Left lung (tissue), 10 donors: ENCODE results near the gene PCDHB15. TPM values are rescaled to one million over a fixed set of nuclear protein-coding genes. Genes with fewer than 3 reads are reported as not detected.
"Not testable (repeated sequence)": the region's sequence is repeated elsewhere in the genome, so short reads cannot be mapped to it uniquely, and the experiment has no call there.

Source experiments
- ATAC-seq: fragments of 200-7000 bp; cut with Tn5 transposase; one replicate; pipeline ENCODE4 v1.9.1; 2020; ENCODE audit warnings: moderate library complexity
- DNase-seq, 4 donors: peaks; one replicate each; pipeline ENCODE4 v3.0.0-alpha.2; 2013 to 2020
- H3K27ac ChIP-seq, 2 donors: fragments of 200-600 bp; sonication (generic) in 1 of 2; one replicate each; pipeline versions ENCODE4 v1.5.0 to v1.8.0; 2020 to 2021
- H3K27me3 ChIP-seq, 2 donors: fragments of 200-600 bp; sonication (generic) in 1 of 2; one replicate each; pipeline versions ENCODE4 v1.5.0 to v1.8.0; 2020 to 2021
- H3K36me3 ChIP-seq, 2 donors: fragments of 200-600 bp; sonication (generic) in 1 of 2; one replicate each; pipeline versions ENCODE4 v1.5.0 to v1.8.0; 2020 to 2021
- H3K4me1 ChIP-seq, 2 donors: fragments of 200-600 bp; one replicate each; pipeline ENCODE4 v1.8.0; 2021
- H3K4me3 ChIP-seq, 2 donors: fragments of 200-600 bp; sonication (generic) in 1 of 2; one replicate each; pipeline versions ENCODE4 v1.5.0 to v1.8.0; 2020 to 2021; ENCODE audit warnings: mild to moderate bottlenecking in 1 of 2
- H3K9me3 ChIP-seq, 2 donors: fragments of 200-600 bp; sonication (generic) in 1 of 2; one replicate each; pipeline versions ENCODE4 v1.5.0 to v1.8.0; 2020 to 2021
- intact Hi-C, 2 donors: fragments of 100-400 bp; cut with DNase I; formaldehyde crosslinking; loops; one replicate each; pipeline versions ENCODE4 v1.11.2 to v1.14.2; 2022
- polyA plus RNA-seq, 6 donors: library from polyadenylated mRNA; unstranded; fragments of 120-200 nt; gene quantifications; one replicate each; pipeline ENCODE4 v1.2.1, GENCODE V29; 2013; ENCODE audit not compliant: insufficient read length in 6 of 6
- total RNA-seq, 2 donors: library from RNA; stranded (reverse); fragmentation: NEBNext Ultra II Directional; extraction: Animal tissue kit (Norgen Biotek cat#: 25700); gene quantifications; one replicate each; pipeline ENCODE4 v1.2.1, GENCODE V29; 2021
- TF ChIP-seq, protein P1 (sequence below), 2 donors: fragments of 200-600 bp; sonication (generic) in 1 of 2; IDR thresholded peaks; one replicate each; pipeline versions ENCODE4 v1.5.0 to v1.8.0; 2021; ENCODE audit warnings: antibody characterized with exemption in 2 of 2
- donor health status: DM: no; HTN: yes; CAD: no.
- donor health status: DM: no; HTN: no; CAD: no.

The PCDHB15 gene
- total and polyA plus RNA-seq, 8 donors = 2.8 to 14.4 (median 9.7) TPM

- Histone ChIP-seq H3K4me3 (no peak overlapping the region), H3K27ac (no peak overlapping the region), H3K27me3 (peaks cover 0 to 30% of the 10 kb centered on the region in 2 donors), H3K36me3 (no peaks in the 10 kb centered on the region), H3K9me3 (peaks cover 4 to 92% of the 10 kb centered on the region in 2 donors), H3K4me1 (no peaks in the 10 kb centered on the region)
- TF ChIP-seq, protein P1, sequence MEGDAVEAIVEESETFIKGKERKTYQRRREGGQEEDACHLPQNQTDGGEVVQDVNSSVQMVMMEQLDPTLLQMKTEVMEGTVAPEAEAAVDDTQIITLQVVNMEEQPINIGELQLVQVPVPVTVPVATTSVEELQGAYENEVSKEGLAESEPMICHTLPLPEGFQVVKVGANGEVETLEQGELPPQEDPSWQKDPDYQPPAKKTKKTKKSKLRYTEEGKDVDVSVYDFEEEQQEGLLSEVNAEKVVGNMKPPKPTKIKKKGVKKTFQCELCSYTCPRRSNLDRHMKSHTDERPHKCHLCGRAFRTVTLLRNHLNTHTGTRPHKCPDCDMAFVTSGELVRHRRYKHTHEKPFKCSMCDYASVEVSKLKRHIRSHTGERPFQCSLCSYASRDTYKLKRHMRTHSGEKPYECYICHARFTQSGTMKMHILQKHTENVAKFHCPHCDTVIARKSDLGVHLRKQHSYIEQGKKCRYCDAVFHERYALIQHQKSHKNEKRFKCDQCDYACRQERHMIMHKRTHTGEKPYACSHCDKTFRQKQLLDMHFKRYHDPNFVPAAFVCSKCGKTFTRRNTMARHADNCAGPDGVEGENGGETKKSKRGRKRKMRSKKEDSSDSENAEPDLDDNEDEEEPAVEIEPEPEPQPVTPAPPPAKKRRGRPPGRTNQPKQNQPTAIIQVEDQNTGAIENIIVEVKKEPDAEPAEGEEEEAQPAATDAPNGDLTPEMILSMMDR (IDR thresholded peaks at IDR 0.05) = no peak
- ATAC-seq (no peak), DNase-seq (peak in 1 of 4 donors; percentile 35)
- intact Hi-C loops = no loop called here
Measured at GRCh38 chr5:141234109-141234667, 11.0 kb upstream of the PCDHB15 start.

DNA sequence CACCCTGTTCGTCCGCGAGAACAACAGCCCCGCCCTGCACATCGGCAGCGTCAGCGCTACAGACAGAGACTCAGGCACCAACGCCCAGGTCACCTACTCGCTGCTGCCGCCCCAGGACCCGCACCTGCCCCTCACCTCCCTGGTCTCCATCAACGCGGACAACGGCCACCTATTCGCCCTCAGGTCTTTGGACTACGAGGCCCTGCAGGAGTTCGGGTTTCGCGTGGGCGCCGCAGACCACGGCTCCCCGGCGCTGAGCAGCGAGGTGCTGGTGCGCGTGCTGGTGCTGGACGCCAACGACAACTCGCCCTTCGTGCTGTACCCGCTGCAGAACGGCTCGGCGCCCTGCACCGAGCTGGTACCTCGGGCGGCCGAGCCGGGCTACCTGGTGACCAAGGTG is 9.3 kb upstream of the PCDHB15 start:
- H3K36me3 ChIP-seq, H3K4me3 ChIP-seq, H3K27ac ChIP-seq, intact Hi-C loops, DNase-seq, H3K4me1 ChIP-seq, ATAC-seq: not testable (repeated sequence)
- H3K27me3 ChIP-seq = peaks cover 0 to 30% of the 10 kb centered on the region in 2 donors
- H3K9me3 ChIP-seq = peaks cover 2 to 97% of the 10 kb centered on the region in 2 donors

DNA sequence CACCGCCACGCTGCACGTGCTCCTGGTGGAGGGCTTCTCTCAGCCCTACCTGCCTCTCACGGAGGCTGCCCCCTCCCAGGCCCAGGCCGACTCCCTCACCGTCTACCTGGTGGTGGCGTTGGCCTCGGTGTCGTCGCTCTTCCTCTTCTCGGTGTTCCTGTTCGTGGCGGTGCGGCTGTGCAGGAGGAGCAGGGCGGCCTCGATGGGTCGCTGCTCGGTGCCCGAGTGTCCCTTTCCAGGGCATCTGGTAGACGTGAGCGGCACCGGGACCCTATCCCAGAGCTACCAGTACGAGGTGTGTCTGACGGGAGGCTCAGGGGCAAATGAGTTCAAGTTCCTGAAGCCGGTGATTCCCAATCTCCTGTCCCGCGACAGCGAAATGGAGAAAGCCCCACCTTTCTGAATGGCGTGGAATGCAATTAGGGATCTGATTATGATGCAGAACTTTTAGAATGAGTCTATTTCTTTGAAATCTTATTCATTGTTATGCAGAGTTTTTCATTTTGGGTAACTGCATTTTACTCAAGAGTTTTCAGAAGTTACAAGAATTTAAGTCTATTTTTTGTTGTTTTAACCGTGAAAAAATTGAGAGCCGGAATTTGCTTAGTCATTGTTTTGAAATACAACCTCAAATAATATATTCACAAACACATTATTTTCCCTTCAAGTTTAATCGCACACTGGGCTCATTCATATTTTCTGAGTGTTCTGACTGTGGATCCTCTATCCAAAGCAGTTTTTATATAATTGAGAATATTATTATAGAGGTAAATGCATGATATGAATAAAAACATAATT is 8.5 kb upstream of the PCDHB15 start:
- TF ChIP-seq, protein P1 (IDR thresholded peaks at IDR 0.05) = no peak
- no peak for DNase-seq
- Histone ChIP-seq H3K27me3 (peaks cover 0 to 35% of the 10 kb centered on the region in 2 donors), H3K27ac (no peak overlapping the region), H3K36me3 (no peaks in the 10 kb centered on the region), H3K4me1 (no peaks in the 10 kb centered on the region), H3K9me3 (peaks cover 0 to 97% of the 10 kb centered on the region in 2 donors), H3K4me3 (no peak overlapping the region)
- ATAC-seq = no peak
- intact Hi-C loops = no loop called here

GRCh38 chr5:141241496-141241895 is 3.7 kb upstream of the PCDHB15 start:
- DNase-seq (peak in 1 of 4 donors; percentile 72), ATAC-seq (no peak)
- no peak overlapping the region for H3K27ac ChIP-seq
- no peaks in the 10 kb centered on the region for H3K36me3 ChIP-seq
- H3K4me1 ChIP-seq = no peaks in the 10 kb centered on the region
- TF ChIP-seq, protein P1 (IDR thresholded peaks at IDR 0.05) = no peak
- peaks cover 0 to 15% of the 10 kb centered on the region in 2 donors for H3K27me3 ChIP-seq
- peaks cover 0 to 97% of the 10 kb centered on the region in 2 donors for H3K9me3 ChIP-seq
- H3K4me3 ChIP-seq = no peak overlapping the region
- intact Hi-C loops = no loop called here

- H3K36me3 ChIP-seq, H3K27me3 ChIP-seq, H3K4me1 ChIP-seq, H3K27ac ChIP-seq, DNase-seq, intact Hi-C loops, ATAC-seq, H3K4me3 ChIP-seq: not testable (repeated sequence)
- peaks cover 0 to 99% of the 10 kb centered on the region in 2 donors for H3K9me3 ChIP-seq
Measured at GRCh38 chr5:141246971-141247370, 1.8 kb downstream of the PCDHB15 start.

- H3K27me3 ChIP-seq, intact Hi-C loops, DNase-seq, ATAC-seq, H3K36me3 ChIP-seq, H3K4me3 ChIP-seq, H3K4me1 ChIP-seq, H3K27ac ChIP-seq: not testable (repeated sequence)
- peaks cover 0 to 99% of the 10 kb centered on the region in 2 donors for H3K9me3 ChIP-seq
Measured at GRCh38 chr5:141247434-141247833, 2.2 kb downstream of the PCDHB15 start.
